Mesothelial cell of epicardium (in vitro differentiated cells): ENCODE measurements around the gene UBR4. TPM values are rescaled to one million over a fixed set of nuclear protein-coding genes. Genes with fewer than 3 reads are reported as not detected.

Experiments
- DNase-seq, 2 experiments: peaks; one replicate each; pipeline ENCODE4 v3.0.0; 2021; ENCODE audit warnings: low spot score in 2 of 2; ENCODE audit not compliant: unreplicated experiment in 2 of 2
- H3K27ac Mint-ChIP-seq: 2 replicates; pipeline ENCODE4 v1.8.0; 2021; ENCODE audit warnings: mixed read lengths
- H3K27me3 Mint-ChIP-seq: 2 replicates; pipeline ENCODE4 v1.8.0; 2021; ENCODE audit warnings: low read depth, mixed read lengths
- H3K36me3 Mint-ChIP-seq: 2 replicates; pipeline ENCODE4 v1.8.0; 2021; ENCODE audit warnings: mixed read lengths
- H3K4me1 Mint-ChIP-seq: 2 replicates; pipeline ENCODE4 v1.8.0; 2021; ENCODE audit warnings: mixed read lengths
- H3K4me3 Mint-ChIP-seq: 2 replicates; pipeline ENCODE4 v1.8.0; 2021; ENCODE audit warnings: mild to moderate bottlenecking, moderate library complexity, mixed read lengths
- H3K9me3 Mint-ChIP-seq: 2 replicates; pipeline ENCODE4 v1.8.0; 2021; ENCODE audit warnings: mixed read lengths
- CTCF ChIP-seq: fragments of 200-600 bp; sonication (generic); IDR thresholded peaks from one replicate; pipeline ENCODE4 v1.5.0; 2021; ENCODE audit warnings: antibody characterized with exemption; ENCODE audit not compliant: unreplicated experiment
- total RNA-seq: library from RNA; stranded (reverse); gene quantifications from 3 replicates; pipeline ENCODE4 v1.2.1, GENCODE V29; 2021

The UBR4 gene
- total RNA-seq, 1 donor from 2014 or later = 222 TPM

GRCh38 chr1:19028546-19029129 lies 181.4 kb downstream of the UBR4 start:
- peaks cover 16% of the 10 kb centered on the region for H3K9me3 Mint-ChIP-seq
- H3K4me1 Mint-ChIP-seq = no peaks in the 10 kb centered on the region
- DNase-seq = no peak
- no peak overlapping the region for H3K4me3 Mint-ChIP-seq
- TF ChIP-seq CTCF = no peak
- no peak overlapping the region for H3K27ac Mint-ChIP-seq
- H3K36me3 Mint-ChIP-seq = no peaks in the 10 kb centered on the region
- peaks cover 7% of the 10 kb centered on the region for H3K27me3 Mint-ChIP-seq

GRCh38 chr1:19028110-19028509 lies 182.0 kb downstream of the UBR4 start:
- Mint-ChIP-seq H3K4me3 (no peak overlapping the region), H3K27me3 (peaks cover 4% of the 10 kb centered on the region), H3K36me3 (no peaks in the 10 kb centered on the region), H3K9me3 (peaks cover 20% of the 10 kb centered on the region), H3K27ac (no peak overlapping the region), H3K4me1 (no peaks in the 10 kb centered on the region)
- TF ChIP-seq CTCF = no peak
- no peak for DNase-seq

Other genes starting within 250 kb of the UBR4 start
- 63.1 to 68.5 TPM (median 63.8 TPM) in 3 replicates for gene EMC1, start 41.3 kb upstream of the UBR4 start, total RNA-seq
- 32.0 to 36.0 TPM (median 34.1 TPM) in 3 replicates for gene MRTO4, start 41.5 kb upstream of the UBR4 start, total RNA-seq
- 2.5 to 3.1 TPM (median 2.8 TPM) in 3 replicates for gene AKR7A3, start 78.5 kb upstream of the UBR4 start, total RNA-seq
- 52.7 to 56.0 TPM (median 53.7 TPM) in 3 replicates for gene AKR7A2, start 101.9 kb upstream of the UBR4 start, total RNA-seq
- gene SLC66A1, start 102.1 kb upstream of the UBR4 start, total RNA-seq = 20.7 to 23.3 TPM (median 20.9 TPM) in 3 replicates